ENCODE measurements around the gene TIPIN. TPM values are rescaled to one million over a fixed set of nuclear protein-coding genes. Genes with fewer than 3 reads are reported as not detected.

The TIPIN gene
- total RNA-seq, 1 experiment from 2014 or later = 22.2 TPM

DNA sequence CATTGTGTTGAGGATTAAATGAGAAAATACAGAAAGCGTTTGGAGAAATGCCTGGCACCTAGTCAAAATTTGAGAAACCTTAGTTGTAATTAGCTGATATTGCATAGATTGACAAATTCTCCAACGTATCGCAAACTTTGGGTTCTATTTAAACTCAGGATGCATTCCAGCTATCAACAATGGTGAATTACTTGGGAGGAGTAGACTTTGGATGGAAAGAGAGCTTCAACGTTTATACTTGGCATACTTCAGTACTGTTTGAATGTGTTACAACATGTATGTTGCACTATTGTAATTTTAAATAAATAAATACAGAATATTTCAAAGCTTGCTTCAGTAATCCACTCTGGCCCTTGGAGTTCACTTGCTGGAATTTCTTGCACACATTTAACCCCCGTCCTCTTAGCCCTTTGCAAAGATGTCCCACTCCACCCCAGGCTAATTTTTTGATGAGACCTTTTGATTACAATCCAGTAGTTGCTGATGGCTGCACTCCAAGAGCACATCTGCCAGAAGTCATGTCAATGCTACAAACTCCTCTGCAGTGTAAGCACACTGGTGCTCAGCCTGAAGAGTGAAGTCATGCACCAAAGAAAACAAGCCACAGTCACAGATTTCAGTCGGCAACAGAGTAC lies 67.8 kb downstream of the TIPIN start:
- DNase-seq (ENCODE audit: low spot score) (no peak), ATAC-seq (no peak)
- H3K36me3 Mint-ChIP-seq = no peaks in the 10 kb centered on the region
- TF ChIP-seq ESRRA (CRISPR knock-in tag; IDR thresholded peaks at IDR 0.05; ENCODE audit: borderline replicate concordance) (no peak), NR1H2 (CRISPR knock-in tag; IDR thresholded peaks at IDR 0.05) (no peak), CTCF (IDR thresholded peaks at IDR 0.05) (no peak), ZNF232 (CRISPR knock-in tag; IDR thresholded peaks at IDR 0.05) (no peak), ATF1 (CRISPR knock-in tag; IDR thresholded peaks at IDR 0.05) (no peak), ZBTB43 (CRISPR knock-in tag; IDR thresholded peaks at IDR 0.05) (no peak), HMGA2 (CRISPR knock-in tag; IDR thresholded peaks at IDR 0.05) (no peak), PRRX2 (CRISPR knock-in tag; IDR thresholded peaks at IDR 0.05) (no peak)
- TF ChIP-seq, protein P1, sequence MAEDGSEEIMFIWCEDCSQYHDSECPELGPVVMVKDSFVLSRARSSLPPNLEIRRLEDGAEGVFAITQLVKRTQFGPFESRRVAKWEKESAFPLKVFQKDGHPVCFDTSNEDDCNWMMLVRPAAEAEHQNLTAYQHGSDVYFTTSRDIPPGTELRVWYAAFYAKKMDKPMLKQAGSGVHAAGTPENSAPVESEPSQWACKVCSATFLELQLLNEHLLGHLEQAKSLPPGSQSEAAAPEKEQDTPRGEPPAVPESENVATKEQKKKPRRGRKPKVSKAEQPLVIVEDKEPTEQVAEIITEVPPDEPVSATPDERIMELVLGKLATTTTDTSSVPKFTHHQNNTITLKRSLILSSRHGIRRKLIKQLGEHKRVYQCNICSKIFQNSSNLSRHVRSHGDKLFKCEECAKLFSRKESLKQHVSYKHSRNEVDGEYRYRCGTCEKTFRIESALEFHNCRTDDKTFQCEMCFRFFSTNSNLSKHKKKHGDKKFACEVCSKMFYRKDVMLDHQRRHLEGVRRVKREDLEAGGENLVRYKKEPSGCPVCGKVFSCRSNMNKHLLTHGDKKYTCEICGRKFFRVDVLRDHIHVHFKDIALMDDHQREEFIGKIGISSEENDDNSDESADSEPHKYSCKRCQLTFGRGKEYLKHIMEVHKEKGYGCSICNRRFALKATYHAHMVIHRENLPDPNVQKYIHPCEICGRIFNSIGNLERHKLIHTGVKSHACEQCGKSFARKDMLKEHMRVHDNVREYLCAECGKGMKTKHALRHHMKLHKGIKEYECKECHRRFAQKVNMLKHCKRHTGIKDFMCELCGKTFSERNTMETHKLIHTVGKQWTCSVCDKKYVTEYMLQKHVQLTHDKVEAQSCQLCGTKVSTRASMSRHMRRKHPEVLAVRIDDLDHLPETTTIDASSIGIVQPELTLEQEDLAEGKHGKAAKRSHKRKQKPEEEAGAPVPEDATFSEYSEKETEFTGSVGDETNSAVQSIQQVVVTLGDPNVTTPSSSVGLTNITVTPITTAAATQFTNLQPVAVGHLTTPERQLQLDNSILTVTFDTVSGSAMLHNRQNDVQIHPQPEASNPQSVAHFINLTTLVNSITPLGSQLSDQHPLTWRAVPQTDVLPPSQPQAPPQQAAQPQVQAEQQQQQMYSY (CRISPR knock-in tag; IDR thresholded peaks at IDR 0.05) = no peak
- TF ChIP-seq, protein P2, sequence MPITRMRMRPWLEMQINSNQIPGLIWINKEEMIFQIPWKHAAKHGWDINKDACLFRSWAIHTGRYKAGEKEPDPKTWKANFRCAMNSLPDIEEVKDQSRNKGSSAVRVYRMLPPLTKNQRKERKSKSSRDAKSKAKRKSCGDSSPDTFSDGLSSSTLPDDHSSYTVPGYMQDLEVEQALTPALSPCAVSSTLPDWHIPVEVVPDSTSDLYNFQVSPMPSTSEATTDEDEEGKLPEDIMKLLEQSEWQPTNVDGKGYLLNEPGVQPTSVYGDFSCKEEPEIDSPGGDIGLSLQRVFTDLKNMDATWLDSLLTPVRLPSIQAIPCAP (CRISPR knock-in tag; IDR thresholded peaks at IDR 0.05) = no peak
- H3K4me1 Mint-ChIP-seq = peaks cover 9% of the 10 kb centered on the region
- no peak overlapping the region for H3K27ac Mint-ChIP-seq
- no peak overlapping the region for H3K4me3 Mint-ChIP-seq
- H3K9me3 Mint-ChIP-seq = no peaks in the 10 kb centered on the region
- CTCF ChIA-PET = interaction anchor here (1.0 to 2.3 kb wide), 3 partner anchors 13 to 37 kb away, joined by 3 to 7 read pairs (median 4); no protein-coding TSS in a partner anchor
- POLR2A ChIA-PET = no interaction called here
- no peaks in the 10 kb centered on the region for H3K27me3 Mint-ChIP-seq (ENCODE audit: low read depth)

DNA sequence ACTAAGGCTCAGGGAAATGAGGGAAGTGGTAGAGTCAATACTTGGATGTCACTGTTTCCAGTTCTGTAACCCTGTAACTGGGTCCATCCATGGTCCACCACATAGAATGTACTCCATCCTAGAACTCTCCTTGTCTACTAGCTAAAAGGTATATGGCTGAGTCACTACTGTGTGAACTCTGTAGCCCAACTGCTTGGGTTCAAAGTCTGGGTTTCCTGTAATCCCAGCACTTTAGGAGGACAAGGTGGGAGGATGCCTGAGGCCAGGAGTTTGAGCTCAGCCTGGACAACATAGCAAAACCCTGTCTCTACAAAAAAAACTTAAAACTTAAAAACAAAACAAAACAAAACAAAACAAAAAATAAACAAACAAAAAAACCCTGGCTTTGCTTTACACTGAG lies 68.4 kb downstream of the TIPIN start:
- DNase-seq (ENCODE audit: low spot score) (no peak), ATAC-seq (no peak)
- Mint-ChIP-seq H3K4me3 (no peak overlapping the region), H3K36me3 (no peaks in the 10 kb centered on the region), H3K9me3 (no peaks in the 10 kb centered on the region), H3K27ac (no peak overlapping the region), H3K4me1 (peaks cover 9% of the 10 kb centered on the region), H3K27me3 (ENCODE audit: low read depth) (no peaks in the 10 kb centered on the region)
- TF ChIP-seq ZNF121 (CRISPR knock-in tag; IDR thresholded peaks at IDR 0.05) (no peak), PRRX2 (CRISPR knock-in tag; IDR thresholded peaks at IDR 0.05) (no peak)
- ChIA-PET POLR2A (no interaction called here), CTCF (interaction anchor here (1.0 to 2.3 kb wide), 3 partner anchors 14 to 37 kb away, joined by 3 to 7 read pairs (median 4); no protein-coding TSS in a partner anchor)

DNA sequence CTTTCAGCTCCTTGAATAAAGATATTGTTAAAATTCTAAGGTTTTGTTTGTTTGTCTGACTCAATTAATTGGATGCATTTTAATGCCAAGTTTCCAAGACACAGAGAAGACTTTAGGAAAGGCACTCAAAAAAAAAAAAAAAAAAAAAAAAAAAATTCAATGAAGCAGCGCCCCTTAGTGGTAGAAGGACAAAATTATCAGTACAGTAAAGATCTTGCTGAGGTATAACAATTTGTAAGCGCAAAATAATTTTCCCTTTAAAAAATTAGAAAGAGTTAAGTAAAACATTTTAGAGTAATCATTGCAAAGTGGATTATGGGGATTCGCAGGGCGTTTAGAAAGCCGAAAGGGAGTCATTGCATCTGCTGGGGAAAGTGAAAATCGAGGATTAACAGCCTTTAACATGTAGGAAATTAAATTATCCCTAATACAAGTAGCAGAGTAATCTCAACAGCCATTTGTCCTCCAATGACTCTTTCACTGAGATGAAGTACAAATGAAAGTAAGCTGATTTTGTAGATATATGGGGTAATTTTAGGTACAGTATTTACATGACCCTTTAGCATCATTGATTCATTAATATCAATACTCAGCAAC lies 68.9 kb downstream of the TIPIN start:
- ATAC-seq = no peak
- CTCF ChIA-PET = interaction anchor here (1.0 to 2.3 kb wide), 3 partner anchors 15 to 135 kb away, joined by 3 to 7 read pairs (median 3); no protein-coding TSS in a partner anchor

More for the DNA sequence above, 68.9 kb downstream of the TIPIN start:
- Mint-ChIP-seq H3K27me3 (ENCODE audit: low read depth) (no peaks in the 10 kb centered on the region), H3K36me3 (no peaks in the 10 kb centered on the region), H3K27ac (no peak overlapping the region), H3K4me3 (no peak overlapping the region), H3K9me3 (no peaks in the 10 kb centered on the region), H3K4me1 (peaks cover 7% of the 10 kb centered on the region)
- no peak for TF ChIP-seq ETV6 (CRISPR knock-in tag; IDR thresholded peaks at IDR 0.05)
- TF ChIP-seq, protein P3, sequence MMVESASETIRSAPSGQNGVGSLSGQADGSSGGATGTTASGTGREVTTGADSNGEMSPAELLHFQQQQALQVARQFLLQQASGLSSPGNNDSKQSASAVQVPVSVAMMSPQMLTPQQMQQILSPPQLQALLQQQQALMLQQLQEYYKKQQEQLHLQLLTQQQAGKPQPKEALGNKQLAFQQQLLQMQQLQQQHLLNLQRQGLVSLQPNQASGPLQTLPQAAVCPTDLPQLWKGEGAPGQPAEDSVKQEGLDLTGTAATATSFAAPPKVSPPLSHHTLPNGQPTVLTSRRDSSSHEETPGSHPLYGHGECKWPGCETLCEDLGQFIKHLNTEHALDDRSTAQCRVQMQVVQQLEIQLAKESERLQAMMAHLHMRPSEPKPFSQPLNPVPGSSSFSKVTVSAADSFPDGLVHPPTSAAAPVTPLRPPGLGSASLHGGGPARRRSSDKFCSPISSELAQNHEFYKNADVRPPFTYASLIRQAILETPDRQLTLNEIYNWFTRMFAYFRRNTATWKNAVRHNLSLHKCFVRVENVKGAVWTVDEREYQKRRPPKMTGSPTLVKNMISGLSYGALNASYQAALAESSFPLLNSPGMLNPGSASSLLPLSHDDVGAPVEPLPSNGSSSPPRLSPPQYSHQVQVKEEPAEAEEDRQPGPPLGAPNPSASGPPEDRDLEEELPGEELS (CRISPR knock-in tag; IDR thresholded peaks at IDR 0.05) = no peak
- peak; percentile 51 for TF ChIP-seq CTCF (IDR thresholded peaks at IDR 0.05)
- no peak for TF ChIP-seq ELF4 (CRISPR knock-in tag; IDR thresholded peaks at IDR 0.05; ENCODE audit: low read depth)
- TF ChIP-seq NFE2L1 (CRISPR knock-in tag; IDR thresholded peaks at IDR 0.05) = no peak
- TF ChIP-seq ZBTB43 (CRISPR knock-in tag; IDR thresholded peaks at IDR 0.05) = no peak
- POLR2A ChIA-PET = no interaction called here
- no peak for DNase-seq (ENCODE audit: low spot score)
